K562 (cell line): ENCODE results near the gene CNTN3. TPM values are rescaled to one million over a fixed set of nuclear protein-coding genes. Genes with fewer than 3 reads are reported as not detected.

Source experiments
- ATAC-seq: fragments of 200-7000 bp; cut with Tn5 transposase; 3 replicates; pipeline ENCODE4 v1.9.1; 2020; ENCODE audit warnings: moderate library complexity
- BruUV-seq: library from RNA; stranded (reverse); fragments of 400-500 nt; replicated peaks from 2 replicates; lab custom pipeline; 2021; lab: Mats Ljungman, UMichigan
- CTCF ChIA-PET: fragments of 300-600 bp; formaldehyde crosslinking; extraction: SDS; loops from one replicate; lab custom pipeline; 2021; ENCODE audit warnings: low intra/inter-chr PET ratio; lab: Yijun Ruan, JAX
- POLR2A ChIA-PET: fragments of 300-600, 350-650 bp; sonication (Branson Sonifier 250); formaldehyde crosslinking; extraction: SDS; loops from one replicate; lab custom pipeline; 2021; ENCODE audit warnings: antibody characterized with exemption, inconsistent platforms; lab: Yijun Ruan, JAX
- DNase-seq, 4 experiments: peaks; one replicate each; pipeline versions ENCODE4 v3.0.0 to v3.0.0-alpha.2; 2011 to 2018; ENCODE audit warnings: low spot score in 3 of 4, mixed read lengths in 3 of 4; ENCODE audit errors: extremely low read depth in 1 of 4
- FAIRE-seq: peaks from 2 replicates; lab custom pipeline; 2011; peaks lifted over from hg19 to GRCh38; lab: Jason Lieb, UNC
- H2AFZ ChIP-seq: 2 replicates; pipeline ENCODE4 v1.6.0; 2011; ENCODE audit warnings: low read depth, low read length, control low read depth, inconsistent platforms
- H3K27ac ChIP-seq: fragments of 200-600 bp; 3 replicates; pipeline ENCODE4 v1.8.0; 2011; ENCODE audit warnings: low read depth, mild to moderate bottlenecking, control low read depth, inconsistent platforms, low read length, moderate library complexity, mixed read lengths; ENCODE audit errors: extremely low read depth
- H3K27me3 ChIP-seq, 2 experiments: fragments of 300-600 bp in 1 of 2; 2 replicates in 1 of 2; 3 replicates in 1 of 2; pipeline versions ENCODE4 v1.6.0 to v1.8.0; 2011; ENCODE audit warnings: inconsistent platforms in 2 of 2, low read length in 2 of 2, mild to moderate bottlenecking in 1 of 2, mixed read lengths in 1 of 2, moderate library complexity in 1 of 2; ENCODE audit not compliant: control insufficient read depth in 2 of 2, insufficient read depth in 2 of 2
- H3K36me3 ChIP-seq: fragments of 300-600 bp; 3 replicates; pipeline ENCODE4 v1.8.0; 2011; ENCODE audit warnings: mild to moderate bottlenecking, low read length, inconsistent platforms; ENCODE audit not compliant: control insufficient read depth, insufficient read depth
- H3K4me1 ChIP-seq, 2 experiments: fragments of 200-600 bp in 1 of 2; replicated peaks in 1 of 2; 2 replicates in 1 of 2; 3 replicates in 1 of 2; pipeline versions ENCODE4 v1.5.1 to v1.8.0; 2011; ENCODE audit warnings: inconsistent platforms in 2 of 2, low read length in 2 of 2, mild to moderate bottlenecking in 1 of 2, mixed read lengths in 1 of 2, moderate library complexity in 1 of 2; ENCODE audit not compliant: control insufficient read depth in 2 of 2, insufficient read depth in 2 of 2
- H3K4me2 ChIP-seq: 2 replicates; pipeline ENCODE4 v1.6.1; 2011; ENCODE audit warnings: low read length, control low read depth, inconsistent platforms, mixed read lengths; ENCODE audit not compliant: insufficient read depth
- H3K4me3 ChIP-seq: fragments of 200-600 bp; sonication (generic), shearing (Covaris generic); 2 replicates; pipeline ENCODE4 v1.5.1; 2016; ENCODE audit warnings: control low read depth, inconsistent platforms
- H3K79me2 ChIP-seq: fragments of 200-600 bp; 3 replicates; pipeline ENCODE4 v1.8.0; 2011; ENCODE audit warnings: low read length, inconsistent platforms; ENCODE audit not compliant: control insufficient read depth, insufficient read depth
- H3K9ac ChIP-seq, 2 experiments: 2 replicates each; pipeline versions ENCODE4 v1.6.0 to v1.6.1; 2011; ENCODE audit warnings: low read depth in 2 of 2, low read length in 2 of 2, control low read depth in 1 of 2, inconsistent platforms in 1 of 2, mild to moderate bottlenecking in 1 of 2, mixed read lengths in 1 of 2; ENCODE audit not compliant: insufficient read depth in 1 of 2
- H3K9me1 ChIP-seq: one replicate; pipeline ENCODE4 v1.6.0; 2011; ENCODE audit warnings: inconsistent platforms, mild to moderate bottlenecking, low read length, moderate library complexity; ENCODE audit not compliant: control insufficient read depth, insufficient read depth
- H3K9me3 ChIP-seq: replicated peaks from 2 replicates; pipeline ENCODE4 v1.5.1; 2011; ENCODE audit warnings: low read depth, low read length, inconsistent platforms; ENCODE audit not compliant: control insufficient read depth, insufficient read depth
- H4K20me1 ChIP-seq: replicated peaks from 2 replicates; pipeline ENCODE4 v1.6.1; 2011; ENCODE audit warnings: low read length, inconsistent platforms, mixed read lengths; ENCODE audit not compliant: control insufficient read depth, insufficient read depth
- ATF7 ChIP-seq: fragments of 450-650 bp; IDR thresholded peaks from 2 replicates; pipeline ENCODE4 v1.7.1; 2014; ENCODE audit warnings: mild to moderate bottlenecking, moderate library complexity
- CBX1 ChIP-seq: sonication (generic); IDR thresholded peaks from 2 replicates; pipeline ENCODE4 v1.6.1; 2016; ENCODE audit warnings: antibody characterized with exemption, low read depth, mild to moderate bottlenecking
- DPF2 ChIP-seq: fragments of 450-650 bp; IDR thresholded peaks from 2 replicates; pipeline ENCODE4 v1.6.1; 2016
- EP400 ChIP-seq: fragments of 450-650 bp; IDR thresholded peaks from 2 replicates; pipeline ENCODE4 v1.6.1; 2017; ENCODE audit warnings: antibody characterized with exemption, mild to moderate bottlenecking, moderate library complexity
- ERF ChIP-seq: fragments of 450-650 bp; formaldehyde crosslinking; IDR thresholded peaks from 2 replicates; pipeline ENCODE4 v1.4.0; 2020; ENCODE audit warnings: mild to moderate bottlenecking, mixed read lengths
- NR4A1 ChIP-seq, 2 experiments: fragments of 250-450 bp in 1 of 2; fragments of 450-650 bp in 1 of 2; sonication (Bioruptor Pico) in 1 of 2; IDR thresholded peaks; 2 replicates each; pipeline versions ENCODE4 v1.4.0 to v1.6.1; 2016 to 2020; ENCODE audit warnings: mild to moderate bottlenecking in 2 of 2, missing compliant biosample characterization in 1 of 2, missing genetic modification characterization in 1 of 2, moderate library complexity in 1 of 2
- POLR2G ChIP-seq: fragments of 200-400 bp; formaldehyde crosslinking; IDR thresholded peaks from 2 replicates; pipeline ENCODE4 v1.6.1; 2017; ENCODE audit warnings: low read depth, mild to moderate bottlenecking, antibody characterized with exemption, low read length, moderate library complexity
- SAP30 ChIP-seq: fragments of 200-600 bp; sonication (generic); IDR thresholded peaks from 2 replicates; pipeline ENCODE4 v1.6.1; 2012; ENCODE audit warnings: borderline replicate concordance, low read depth, mild to moderate bottlenecking, moderate library complexity, low read length, control low read depth, inconsistent platforms; ENCODE audit not compliant: insufficient read depth, poor library complexity, severe bottlenecking
- SPI1 ChIP-seq: IDR thresholded peaks from 2 replicates; pipeline ENCODE4 v1.6.1; 2011; ENCODE audit warnings: low read depth, low read length, control low read depth, borderline replicate concordance
- ZNF431 ChIP-seq: sonication (generic); formaldehyde crosslinking; IDR thresholded peaks from 2 replicates; pipeline ENCODE4 v1.8.0; 2022; ENCODE audit warnings: mild to moderate bottlenecking, missing genetic modification reagents
- WGBS: fragments of 100-300 bp; shearing (Covaris generic); methylation state at CpG from one replicate; pipeline ENCODE4 v1.1.6; 2016; ENCODE audit warnings: low coverage, mixed read lengths; ENCODE audit not compliant: insufficient coverage; ENCODE audit errors: missing lambda C conversion rate; 5-methylcytosine and 5-hydroxymethylcytosine counted together
- in situ Hi-C: fragments of 300-500 bp; cut with MboI; formaldehyde crosslinking; loops from 4 replicates; pipeline ENCODE4 v1.15.0; 2018; ENCODE audit warnings: inconsistent platforms, mixed read lengths
- intact Hi-C: fragments of 100-400 bp; cut with micrococcal nuclease; formaldehyde crosslinking; loops from 2 replicates; pipeline ENCODE4 v1.14.2; 2022
- polyA plus RNA-seq, 8 experiments: library from polyadenylated mRNA; depleted of rRNA in 4 of 8; stranded (reverse) in 5 of 8; unstranded in 3 of 8; fragments of >200 nt; fragmentation: Nextera tagmentation in 2 of 8; fragmentation: Illumina TruSeq in 1 of 8; extraction: Ambion mirVana in 2 of 8; extraction: Trizol in 1 of 8; gene quantifications; 2 replicates each; pipeline versions ENCODE4 v1.2.1 to v1.2.3, GENCODE V29; 2011 to 2014; ENCODE audit warnings: inconsistent platforms in 1 of 8, missing spikeins in 1 of 8
- total RNA-seq, 7 experiments: library from RNA; depleted of rRNA in 6 of 7; stranded (reverse); fragments of >200 nt in 6 of 7; fragmentation: Illumina TruSeq in 2 of 7; extraction: Trizol in 2 of 7; gene quantifications; 2 replicates each; pipeline versions ENCODE4 v1.2.1 to v1.2.3, GENCODE V29; 2011 to 2021; ENCODE audit warnings: low replicate concordance in 1 of 7
- TF ChIP-seq, protein P1 (sequence below): fragments of 150-350 bp; IDR thresholded peaks from 2 replicates; pipeline ENCODE4 v1.6.1; 2014; ENCODE audit warnings: low read depth, mild to moderate bottlenecking, low read length, borderline replicate concordance
- TF ChIP-seq, protein P2 (sequence below): fragments of 450-650 bp; IDR thresholded peaks from 2 replicates; pipeline ENCODE4 v1.6.1; 2014; ENCODE audit warnings: low read depth, mild to moderate bottlenecking, moderate library complexity, borderline replicate concordance
- TF ChIP-seq, protein P3 (sequence below): sonication (generic); formaldehyde crosslinking; IDR thresholded peaks from 2 replicates; pipeline ENCODE4 v1.8.1; 2023; ENCODE audit warnings: mild to moderate bottlenecking, missing genetic modification reagents

Gene CNTN3
- total and polyA plus RNA-seq, 9 of the 15 experiments (the other 6 are each of a cell fraction or from before 2014, with no cell fraction given) = 0.01 to 0.07 (median 0.03) TPM; not detected in 3

DNA sequence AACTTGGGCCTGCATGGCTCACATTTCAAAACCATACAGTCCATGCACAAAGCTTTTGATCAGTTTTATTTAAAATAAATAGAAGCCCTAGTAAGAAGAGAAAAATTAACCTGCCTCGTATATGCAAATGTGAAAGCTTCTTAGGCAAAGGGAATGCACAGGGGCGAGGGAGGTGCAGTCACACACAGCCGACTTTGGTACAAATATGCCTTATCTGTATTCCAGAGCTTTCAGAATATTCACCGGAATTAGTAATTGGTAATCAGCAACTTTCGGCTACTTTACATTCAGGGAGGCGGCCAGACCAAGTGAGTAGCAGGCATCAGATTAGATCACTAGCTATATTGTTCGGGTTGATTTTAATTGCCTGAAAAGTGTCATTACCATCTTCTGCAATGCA is 7.5 kb downstream of the CNTN3 start:
- Histone ChIP-seq H4K20me1 (no peaks in the 10 kb centered on the region), H3K36me3 (no peaks in the 10 kb centered on the region), H3K9me1 (no peaks in the 10 kb centered on the region), H3K4me2 (no peak overlapping the region), H3K79me2 (no peaks in the 10 kb centered on the region), H3K27me3 (no peaks in the 10 kb centered on the region), H3K4me1 (no peaks in the 10 kb centered on the region), H3K9ac (no peak overlapping the region), H2AFZ (no peak overlapping the region), H3K27ac (no peak overlapping the region), H3K4me3 (no peak overlapping the region), H3K9me3 (no peaks in the 10 kb centered on the region)
- ChIA-PET POLR2A (no interaction called here), CTCF (no interaction called here)
- intact Hi-C loops = no loop called here
- no TSS peak for BruUV-seq
- WGBS = 24% methylated on average over 7 of the region's 7 CpGs
- in situ Hi-C loops = no loop called here
- DNase-seq (no peak), ATAC-seq (no peak), FAIRE-seq (no peak)
- TF ChIP-seq NR4A1 (CRISPR knock-in tag; IDR thresholded peaks at IDR 0.05) (no peak), NR4A1 (tag; IDR thresholded peaks at IDR 0.05) (no peak), CBX1 (no peak), SAP30 (no peak), POLR2G (no peak), ZNF431 (CRISPR knock-in tag) (no peak), ATF7 (no peak), DPF2 (no peak), ERF (CRISPR knock-in tag) (no peak), EP400 (no peak), SPI1 (no peak)
- TF ChIP-seq, protein P1, sequence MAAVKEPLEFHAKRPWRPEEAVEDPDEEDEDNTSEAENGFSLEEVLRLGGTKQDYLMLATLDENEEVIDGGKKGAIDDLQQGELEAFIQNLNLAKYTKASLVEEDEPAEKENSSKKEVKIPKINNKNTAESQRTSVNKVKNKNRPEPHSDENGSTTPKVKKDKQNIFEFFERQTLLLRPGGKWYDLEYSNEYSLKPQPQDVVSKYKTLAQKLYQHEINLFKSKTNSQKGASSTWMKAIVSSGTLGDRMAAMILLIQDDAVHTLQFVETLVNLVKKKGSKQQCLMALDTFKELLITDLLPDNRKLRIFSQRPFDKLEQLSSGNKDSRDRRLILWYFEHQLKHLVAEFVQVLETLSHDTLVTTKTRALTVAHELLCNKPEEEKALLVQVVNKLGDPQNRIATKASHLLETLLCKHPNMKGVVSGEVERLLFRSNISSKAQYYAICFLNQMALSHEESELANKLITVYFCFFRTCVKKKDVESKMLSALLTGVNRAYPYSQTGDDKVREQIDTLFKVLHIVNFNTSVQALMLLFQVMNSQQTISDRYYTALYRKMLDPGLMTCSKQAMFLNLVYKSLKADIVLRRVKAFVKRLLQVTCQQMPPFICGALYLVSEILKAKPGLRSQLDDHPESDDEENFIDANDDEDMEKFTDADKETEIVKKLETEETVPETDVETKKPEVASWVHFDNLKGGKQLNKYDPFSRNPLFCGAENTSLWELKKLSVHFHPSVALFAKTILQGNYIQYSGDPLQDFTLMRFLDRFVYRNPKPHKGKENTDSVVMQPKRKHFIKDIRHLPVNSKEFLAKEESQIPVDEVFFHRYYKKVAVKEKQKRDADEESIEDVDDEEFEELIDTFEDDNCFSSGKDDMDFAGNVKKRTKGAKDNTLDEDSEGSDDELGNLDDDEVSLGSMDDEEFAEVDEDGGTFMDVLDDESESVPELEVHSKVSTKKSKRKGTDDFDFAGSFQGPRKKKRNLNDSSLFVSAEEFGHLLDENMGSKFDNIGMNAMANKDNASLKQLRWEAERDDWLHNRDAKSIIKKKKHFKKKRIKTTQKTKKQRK = no peak
- TF ChIP-seq, protein P2, sequence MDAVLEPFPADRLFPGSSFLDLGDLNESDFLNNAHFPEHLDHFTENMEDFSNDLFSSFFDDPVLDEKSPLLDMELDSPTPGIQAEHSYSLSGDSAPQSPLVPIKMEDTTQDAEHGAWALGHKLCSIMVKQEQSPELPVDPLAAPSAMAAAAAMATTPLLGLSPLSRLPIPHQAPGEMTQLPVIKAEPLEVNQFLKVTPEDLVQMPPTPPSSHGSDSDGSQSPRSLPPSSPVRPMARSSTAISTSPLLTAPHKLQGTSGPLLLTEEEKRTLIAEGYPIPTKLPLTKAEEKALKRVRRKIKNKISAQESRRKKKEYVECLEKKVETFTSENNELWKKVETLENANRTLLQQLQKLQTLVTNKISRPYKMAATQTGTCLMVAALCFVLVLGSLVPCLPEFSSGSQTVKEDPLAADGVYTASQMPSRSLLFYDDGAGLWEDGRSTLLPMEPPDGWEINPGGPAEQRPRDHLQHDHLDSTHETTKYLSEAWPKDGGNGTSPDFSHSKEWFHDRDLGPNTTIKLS = no peak
- TF ChIP-seq, protein P3, sequence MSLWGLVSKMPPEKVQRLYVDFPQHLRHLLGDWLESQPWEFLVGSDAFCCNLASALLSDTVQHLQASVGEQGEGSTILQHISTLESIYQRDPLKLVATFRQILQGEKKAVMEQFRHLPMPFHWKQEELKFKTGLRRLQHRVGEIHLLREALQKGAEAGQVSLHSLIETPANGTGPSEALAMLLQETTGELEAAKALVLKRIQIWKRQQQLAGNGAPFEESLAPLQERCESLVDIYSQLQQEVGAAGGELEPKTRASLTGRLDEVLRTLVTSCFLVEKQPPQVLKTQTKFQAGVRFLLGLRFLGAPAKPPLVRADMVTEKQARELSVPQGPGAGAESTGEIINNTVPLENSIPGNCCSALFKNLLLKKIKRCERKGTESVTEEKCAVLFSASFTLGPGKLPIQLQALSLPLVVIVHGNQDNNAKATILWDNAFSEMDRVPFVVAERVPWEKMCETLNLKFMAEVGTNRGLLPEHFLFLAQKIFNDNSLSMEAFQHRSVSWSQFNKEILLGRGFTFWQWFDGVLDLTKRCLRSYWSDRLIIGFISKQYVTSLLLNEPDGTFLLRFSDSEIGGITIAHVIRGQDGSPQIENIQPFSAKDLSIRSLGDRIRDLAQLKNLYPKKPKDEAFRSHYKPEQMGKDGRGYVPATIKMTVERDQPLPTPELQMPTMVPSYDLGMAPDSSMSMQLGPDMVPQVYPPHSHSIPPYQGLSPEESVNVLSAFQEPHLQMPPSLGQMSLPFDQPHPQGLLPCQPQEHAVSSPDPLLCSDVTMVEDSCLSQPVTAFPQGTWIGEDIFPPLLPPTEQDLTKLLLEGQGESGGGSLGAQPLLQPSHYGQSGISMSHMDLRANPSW (CRISPR knock-in tag) = no peak
